DMS53 (cell line): ENCODE data around the gene RB1.

Source experiments
- DNase-seq: peaks from one replicate; lab custom pipeline; 2025; lab: John Stamatoyannopoulos, UW

RB1 gene

GRCh38 chr13:48493851-48494250, 190.3 kb downstream of the RB1 start:
- DNase-seq, result no peak

- no peak for DNase-seq
Measured at GRCh38 chr13:48494874-48495273, 191.3 kb downstream of the RB1 start.

GRCh38 chr13:48496271-48497161, 193.0 kb downstream of the RB1 start:
- no peak for DNase-seq

- no peak for DNase-seq
Measured at GRCh38 chr13:48497669-48498068, 194.1 kb downstream of the RB1 start.

GRCh38 chr13:48500652-48501197, 197.2 kb downstream of the RB1 start:
- peak; percentile 51 for DNase-seq

- DNase-seq, result no peak
Measured at GRCh38 chr13:48501705-48502104, 198.2 kb downstream of the RB1 start.

- no peak for DNase-seq
Measured at GRCh38 chr13:48502601-48503319, 199.2 kb downstream of the RB1 start.

- DNase-seq, result no peak
Measured at GRCh38 chr13:48504606-48505005, 201.1 kb downstream of the RB1 start.

- DNase-seq, result no peak
Measured at GRCh38 chr13:48505012-48505411, 201.5 kb downstream of the RB1 start.

- no peak for DNase-seq
Measured at GRCh38 chr13:48505597-48506091, 202.1 kb downstream of the RB1 start.

GRCh38 chr13:48506092-48506701, 202.6 kb downstream of the RB1 start:
- no peak for DNase-seq

- no peak for DNase-seq
Measured at GRCh38 chr13:48507021-48507420, 203.5 kb downstream of the RB1 start.

- DNase-seq, result no peak
Measured at GRCh38 chr13:48508011-48508410, 204.5 kb downstream of the RB1 start.

- no peak for DNase-seq
Measured at GRCh38 chr13:48510698-48511097, 207.1 kb downstream of the RB1 start.

- DNase-seq, result no peak
Measured at GRCh38 chr13:48511621-48512230, 208.2 kb downstream of the RB1 start.

- DNase-seq, result no peak
Measured at GRCh38 chr13:48514793-48515192, 211.2 kb downstream of the RB1 start.

GRCh38 chr13:48515732-48516131, 212.2 kb downstream of the RB1 start:
- DNase-seq, result no peak

- DNase-seq, result no peak
Measured at GRCh38 chr13:48518083-48518482, 214.5 kb downstream of the RB1 start.

GRCh38 chr13:48526286-48526685, 222.7 kb downstream of the RB1 start:
- DNase-seq, result no peak

- DNase-seq, result peak; percentile 14
Measured at GRCh38 chr13:48527955-48528354, 224.4 kb downstream of the RB1 start.

GRCh38 chr13:48528720-48529119, 225.2 kb downstream of the RB1 start:
- no peak for DNase-seq

GRCh38 chr13:48530833-48531232, 227.3 kb downstream of the RB1 start:
- no peak for DNase-seq
